GM18868 (cell line): Measurements from ENCODE around the gene TMEFF2.
A peak's percentile ranks its signal among the peaks of the same experiment; 100 is the strongest.
"Not testable (repeated sequence)": the region's sequence is repeated elsewhere in the genome, so short reads cannot be mapped to it uniquely, and the experiment has no call there.

Experiments
- ATAC-seq: cut with Tn5 transposase; IDR thresholded peaks from one replicate; pipeline ENCODE4 v1.9.1; 2021; ENCODE audit warnings: mild to moderate bottlenecking, moderate library complexity; ENCODE audit not compliant: unreplicated experiment

Gene TMEFF2

DNA sequence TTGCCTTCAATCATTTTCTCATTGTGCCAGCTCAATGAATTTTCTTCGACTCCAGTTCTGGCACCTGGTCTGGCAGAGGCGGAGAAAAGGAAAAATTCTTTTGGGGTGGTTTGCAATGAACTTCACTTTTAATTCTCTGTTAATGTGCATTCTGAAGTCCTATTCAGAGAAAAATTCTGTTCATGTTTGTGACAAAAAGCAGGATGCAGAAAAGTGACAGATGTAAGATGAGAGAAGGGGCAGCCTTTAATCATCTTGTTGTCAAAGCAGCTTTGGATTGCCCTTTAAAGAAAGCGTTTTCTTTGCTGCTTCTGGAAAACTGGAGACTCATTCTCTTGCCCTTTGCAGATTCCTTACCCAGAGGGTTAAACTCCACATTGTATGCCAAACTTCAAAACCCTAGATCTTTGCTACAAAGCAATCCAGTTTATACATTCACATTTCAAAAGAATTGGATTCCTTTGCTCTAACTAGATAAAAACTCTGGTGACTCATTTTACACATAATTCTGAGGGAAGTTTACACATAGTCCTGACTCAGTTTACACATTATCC, 253.3 kb downstream of the TMEFF2 start:
- no peak for ATAC-seq

DNA sequence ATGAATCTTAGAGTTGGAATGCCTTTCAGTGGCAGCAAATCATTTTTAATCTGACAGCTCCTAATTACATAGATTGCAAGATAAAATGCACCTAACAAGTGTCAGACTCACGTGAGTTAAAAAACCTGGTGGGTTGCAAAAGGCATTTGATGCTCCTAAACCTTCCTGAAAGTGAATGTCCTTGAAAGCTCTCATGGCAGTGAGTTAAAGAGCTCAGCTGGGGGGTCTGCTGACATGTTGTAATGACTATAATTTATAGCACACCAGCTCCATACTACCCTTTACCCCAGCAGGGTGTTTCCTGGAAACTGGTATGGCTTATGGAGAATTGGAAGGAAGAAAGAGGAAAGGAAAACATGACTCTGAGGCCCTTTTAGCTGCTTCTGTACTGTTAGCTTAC, 256.0 kb downstream of the TMEFF2 start:
- ATAC-seq, result no peak

DNA sequence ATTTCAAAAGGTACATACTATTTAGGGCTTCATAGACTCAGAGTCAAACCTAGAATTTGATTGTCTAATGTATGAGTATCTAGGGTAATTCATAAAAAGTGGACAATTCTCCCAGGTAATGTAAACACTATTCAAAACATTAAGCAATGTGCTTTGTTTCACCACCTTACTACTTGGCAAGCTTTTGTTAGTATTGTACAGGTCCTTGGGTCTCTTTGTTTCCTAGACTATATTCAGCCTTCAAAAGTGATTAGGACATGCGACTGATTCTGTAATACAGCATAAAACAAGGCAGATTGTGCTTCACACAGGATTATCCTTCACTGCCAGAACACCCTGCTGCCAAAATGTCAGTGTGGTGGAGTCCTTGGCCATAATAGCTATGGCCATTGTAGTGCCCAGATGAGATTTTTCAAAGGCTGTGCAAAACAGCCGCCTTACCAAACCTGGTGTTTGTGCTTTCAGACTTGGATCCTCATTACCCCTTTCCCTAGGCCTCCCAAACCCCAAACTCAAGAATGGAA, 257.8 kb downstream of the TMEFF2 start:
- no peak for ATAC-seq

DNA sequence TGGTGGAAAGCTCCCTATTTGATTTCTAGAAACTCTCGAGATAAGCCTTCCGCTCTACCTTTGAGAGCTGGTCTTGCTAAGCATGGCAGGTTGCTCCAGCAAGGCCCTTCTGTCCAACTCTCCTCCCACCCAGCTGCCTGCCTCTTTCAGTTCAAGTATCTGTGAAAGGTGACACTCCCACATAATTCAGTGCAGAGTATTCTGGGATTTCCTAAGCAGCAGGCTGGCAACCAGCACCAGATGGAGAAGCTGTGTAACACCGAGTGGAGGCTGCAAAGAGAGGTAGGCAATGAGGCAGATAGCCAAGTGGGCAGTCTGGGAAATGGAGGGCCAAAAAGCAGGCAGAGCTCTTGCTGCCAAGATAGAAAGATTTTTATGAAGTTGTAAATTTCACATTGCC, 259.5 kb downstream of the TMEFF2 start:
- no peak for ATAC-seq

DNA sequence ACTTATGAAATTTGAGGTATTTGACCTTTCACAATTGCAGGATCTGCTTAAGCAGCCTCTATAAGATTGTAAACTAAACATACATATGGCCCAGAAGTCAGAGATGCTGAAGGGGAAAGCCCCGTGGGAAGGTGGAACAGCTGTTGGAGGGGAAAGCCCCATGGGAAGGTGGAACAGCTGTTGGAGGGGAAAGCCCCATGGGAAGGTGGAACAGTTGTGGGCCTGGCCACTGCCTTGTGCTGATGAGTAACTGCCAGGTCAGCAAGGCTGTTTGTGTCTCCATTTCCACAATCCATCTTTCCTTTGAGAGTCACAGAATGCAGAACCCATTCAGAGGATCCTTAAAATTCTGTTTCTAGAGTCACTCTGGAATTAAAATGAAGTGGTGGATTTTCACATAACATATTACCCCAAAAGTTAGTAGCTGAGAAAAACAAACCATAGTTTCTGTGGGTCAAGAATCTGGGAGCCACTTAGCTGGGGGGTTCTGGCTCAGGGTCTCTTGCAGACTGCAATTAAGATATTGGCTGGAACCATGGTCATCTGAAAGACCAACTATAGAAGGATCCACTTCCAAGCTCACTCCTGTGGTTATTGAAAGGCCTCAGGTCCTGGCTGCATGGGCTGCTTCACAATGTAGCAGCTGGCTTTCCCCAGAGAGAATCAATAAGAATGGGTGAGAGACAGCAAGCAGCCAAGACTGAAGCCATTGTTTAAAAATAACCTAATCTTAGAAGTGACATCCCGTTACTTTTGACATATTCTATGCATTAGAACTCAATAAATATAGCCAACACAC, 261.2 kb downstream of the TMEFF2 start:
- ATAC-seq, result peak; percentile 94

DNA sequence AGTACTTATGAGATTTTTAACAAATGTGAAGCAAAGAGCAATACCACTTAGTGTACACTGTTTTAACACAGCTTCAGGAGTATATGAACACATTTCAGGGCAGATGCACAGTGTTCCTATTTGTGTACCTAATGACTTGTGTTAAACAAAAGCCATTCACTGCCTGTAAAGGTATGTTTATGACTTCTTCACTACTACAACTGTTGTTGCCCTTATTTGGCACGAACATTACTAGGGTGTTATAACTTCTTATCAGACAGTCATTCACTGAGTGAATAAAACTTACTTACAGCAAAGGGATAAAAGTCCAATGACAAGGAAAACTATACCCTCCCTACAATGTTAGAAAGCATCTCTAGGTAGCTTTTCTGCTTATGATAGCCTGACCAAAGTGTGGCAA, 262.4 kb downstream of the TMEFF2 start:
- ATAC-seq, result no peak

DNA sequence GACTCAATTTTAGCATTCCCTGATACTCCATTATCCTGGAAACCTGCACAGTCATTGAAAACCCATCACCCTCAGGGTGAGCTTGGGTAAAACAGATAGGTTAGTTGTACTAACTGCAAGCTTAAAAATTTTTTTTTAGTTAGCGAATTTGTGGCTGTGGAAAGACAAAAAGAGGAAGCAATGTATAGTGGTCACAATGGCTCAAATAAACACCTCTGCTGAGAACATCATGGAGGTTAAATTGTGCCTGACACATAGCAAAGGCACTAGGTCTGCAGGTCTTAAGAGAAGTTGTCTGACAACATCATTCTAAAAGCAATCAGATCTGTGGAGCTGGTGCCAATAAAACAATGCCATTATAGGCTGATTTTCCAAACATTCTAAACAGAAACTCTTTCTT, 263.4 kb downstream of the TMEFF2 start:
- ATAC-seq, result peak; percentile 42

DNA sequence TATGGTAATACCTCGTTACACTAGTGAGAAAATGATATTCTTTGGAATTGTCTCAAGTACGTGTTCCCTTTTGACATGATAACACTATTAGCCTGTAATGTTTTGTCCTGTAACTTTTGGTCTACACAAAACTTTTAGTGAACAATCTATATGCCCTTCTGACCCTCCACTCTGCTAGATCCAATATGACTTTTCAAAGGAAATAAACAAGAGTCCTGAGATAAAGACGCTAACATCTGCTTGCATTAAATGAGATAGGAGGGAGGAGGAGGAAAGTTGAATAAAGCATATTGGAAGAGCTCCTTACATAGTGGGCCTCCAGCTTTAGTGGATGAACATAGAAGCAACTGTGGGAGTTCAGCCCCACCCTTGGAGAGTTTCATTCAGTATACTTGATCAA, 264.5 kb downstream of the TMEFF2 start:
- no peak for ATAC-seq

DNA sequence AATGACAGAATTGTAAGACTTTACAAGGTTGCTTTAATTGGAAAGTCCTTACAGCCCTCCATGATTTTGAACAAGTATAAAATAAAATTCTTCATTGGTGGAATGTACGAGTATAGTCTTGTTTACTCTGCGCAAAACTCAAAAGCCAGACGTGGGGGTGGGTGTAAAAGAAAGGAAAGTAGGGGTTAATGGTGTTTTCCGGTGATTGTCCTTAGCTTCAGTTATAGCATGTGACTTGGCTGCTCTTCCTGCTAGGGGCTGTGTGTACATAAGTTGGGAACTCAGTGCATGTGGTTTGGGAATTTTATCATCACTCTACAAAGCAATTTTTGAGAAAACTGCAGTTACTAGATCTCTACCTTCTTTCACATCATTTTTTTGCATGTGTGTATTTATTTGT, 265.4 kb downstream of the TMEFF2 start:
- ATAC-seq, result no peak

DNA sequence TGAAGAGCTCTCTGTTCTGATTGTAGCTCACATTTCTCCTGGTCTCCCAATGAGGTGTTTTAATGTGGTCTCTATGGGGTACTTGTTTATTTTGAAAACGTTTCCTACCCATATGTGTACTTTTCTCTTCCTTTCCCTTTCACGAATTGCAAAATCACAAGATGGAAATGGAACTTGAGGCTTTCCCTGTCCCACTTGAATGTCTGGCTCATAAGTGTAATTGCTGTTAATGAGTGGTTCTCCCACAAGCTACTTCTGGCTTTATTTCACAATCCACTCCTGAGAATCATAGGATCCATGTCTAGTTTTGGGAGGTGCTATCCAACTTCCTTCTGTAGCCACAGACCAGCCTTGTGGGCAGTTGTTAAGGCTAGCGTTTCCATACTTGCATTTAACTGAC, 266.7 kb downstream of the TMEFF2 start:
- no peak for ATAC-seq

DNA sequence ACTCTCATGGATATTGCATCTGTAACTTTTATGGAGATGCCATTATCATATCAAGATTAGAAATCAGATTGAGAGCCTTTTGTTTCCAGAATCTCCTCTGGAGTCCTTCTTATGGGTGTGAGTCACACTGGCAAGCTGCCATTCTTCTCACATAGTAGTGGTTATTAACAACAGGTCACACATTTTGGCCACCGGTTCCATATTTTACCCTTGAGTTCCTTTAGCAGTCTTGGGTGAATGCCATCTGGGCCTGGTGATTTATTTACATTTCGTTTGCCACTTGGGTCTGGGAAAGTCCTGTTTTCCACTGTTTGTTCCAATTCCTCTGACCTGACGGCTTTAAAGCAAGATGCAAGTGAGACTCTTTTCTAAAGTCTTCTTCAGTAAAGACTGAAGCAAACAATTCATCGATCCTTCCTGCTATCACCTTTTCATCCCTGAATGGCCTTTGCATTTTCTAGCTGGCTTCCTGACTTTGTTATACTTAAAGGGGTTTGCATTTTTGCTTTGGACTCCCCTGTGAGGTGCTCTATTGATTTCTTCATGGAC, 267.3 kb downstream of the TMEFF2 start:
- peak; percentile 13 for ATAC-seq

DNA sequence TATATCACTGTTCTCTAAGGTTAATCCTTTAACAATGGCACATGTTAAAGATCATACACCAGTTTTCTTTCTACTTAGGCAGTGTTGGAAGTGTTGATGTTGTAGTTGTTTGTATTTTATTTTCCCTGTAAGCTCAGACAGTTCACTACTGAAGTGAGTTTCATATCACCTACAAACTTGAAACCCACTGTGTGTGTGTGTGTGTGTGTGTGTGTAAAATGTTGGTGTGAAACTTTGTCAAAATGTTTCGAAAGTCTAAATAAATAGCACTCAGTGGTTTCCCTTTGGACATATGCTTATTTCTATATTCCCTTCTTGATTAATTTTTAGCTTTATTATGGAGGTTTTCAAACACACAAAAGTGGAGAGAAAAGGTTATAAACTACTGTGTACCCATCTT, 268.1 kb downstream of the TMEFF2 start:
- no peak for ATAC-seq

DNA sequence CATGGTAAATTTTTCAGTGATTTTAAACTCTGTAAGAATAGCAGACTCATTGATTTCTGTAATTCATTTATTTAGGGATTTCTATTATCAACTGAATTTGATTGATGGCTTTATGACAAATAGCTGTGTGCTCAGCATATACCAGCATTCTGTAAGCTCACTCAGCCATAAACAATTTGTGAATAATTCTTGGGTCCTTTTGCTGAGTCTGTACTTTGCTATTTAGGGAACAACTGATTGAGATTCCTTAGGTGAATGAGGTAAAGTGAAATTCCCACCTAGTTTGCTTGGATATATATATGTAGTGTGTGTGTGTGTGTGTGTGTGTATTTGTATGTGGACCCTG, 271.1 kb downstream of the TMEFF2 start:
- ATAC-seq, result no peak

DNA sequence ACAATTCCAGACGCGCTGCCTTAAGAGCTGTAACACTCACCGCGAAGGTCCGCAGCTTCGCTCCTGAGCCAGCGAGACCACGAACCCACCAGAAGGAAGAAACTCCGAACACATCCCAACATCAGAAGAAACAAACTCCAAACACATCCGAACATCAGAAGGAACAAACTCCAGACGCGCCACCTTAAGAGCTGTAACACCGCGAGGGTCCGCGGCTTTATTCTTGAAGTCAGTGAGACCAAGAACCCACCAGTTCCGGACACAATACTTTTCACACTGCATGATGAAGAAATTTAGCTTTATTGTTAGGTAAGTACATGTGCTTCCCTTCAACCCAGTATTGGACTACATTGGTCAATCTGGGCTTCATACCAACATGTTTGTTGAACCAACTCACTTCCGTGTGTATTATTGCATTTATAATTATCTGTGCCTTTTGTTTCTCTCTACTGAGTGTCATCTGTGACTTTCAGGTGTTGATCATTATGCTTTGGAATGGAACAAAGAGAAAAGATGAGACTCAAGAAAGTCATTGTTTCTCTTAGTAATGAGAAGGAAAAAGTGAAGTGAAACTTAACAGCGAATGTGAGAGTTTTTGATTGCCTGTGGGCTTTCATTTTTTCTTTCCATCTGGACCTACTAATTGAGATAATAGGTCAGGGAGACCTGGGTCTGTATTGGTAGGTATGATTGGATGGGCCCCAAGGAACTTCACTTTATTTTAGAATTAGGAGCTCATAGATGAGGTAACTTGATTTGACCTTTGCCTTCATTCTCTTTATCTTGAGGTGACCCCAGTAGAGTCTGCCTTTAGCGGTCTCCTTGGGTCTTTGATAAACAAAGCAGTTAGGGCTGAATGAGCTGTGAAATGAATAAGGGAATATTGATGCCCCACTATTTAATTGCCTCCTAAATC, 271.7 kb downstream of the TMEFF2 start:
- peak; percentile 94 for ATAC-seq

DNA sequence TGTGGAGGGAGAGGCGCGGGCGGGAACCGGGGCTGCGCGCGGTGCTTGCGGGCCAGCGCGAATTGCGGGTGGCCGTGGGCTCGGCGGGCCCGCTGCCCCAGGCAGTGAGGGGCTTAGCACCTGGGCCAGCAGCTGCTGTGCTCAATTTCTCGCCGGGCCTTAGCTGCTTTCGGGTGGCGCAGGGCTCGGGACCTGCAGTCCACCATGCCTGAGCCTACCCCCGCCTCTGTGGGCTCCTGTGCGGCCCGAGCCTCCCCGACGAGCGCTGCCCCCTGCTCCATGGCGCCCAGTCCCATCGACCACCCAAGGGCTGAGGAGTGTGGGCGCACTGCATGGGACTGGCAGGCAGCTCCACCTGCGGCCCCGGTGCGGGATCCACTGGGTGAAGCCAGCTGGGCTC, 273.1 kb downstream of the TMEFF2 start:
- not testable (repeated sequence) for ATAC-seq

DNA sequence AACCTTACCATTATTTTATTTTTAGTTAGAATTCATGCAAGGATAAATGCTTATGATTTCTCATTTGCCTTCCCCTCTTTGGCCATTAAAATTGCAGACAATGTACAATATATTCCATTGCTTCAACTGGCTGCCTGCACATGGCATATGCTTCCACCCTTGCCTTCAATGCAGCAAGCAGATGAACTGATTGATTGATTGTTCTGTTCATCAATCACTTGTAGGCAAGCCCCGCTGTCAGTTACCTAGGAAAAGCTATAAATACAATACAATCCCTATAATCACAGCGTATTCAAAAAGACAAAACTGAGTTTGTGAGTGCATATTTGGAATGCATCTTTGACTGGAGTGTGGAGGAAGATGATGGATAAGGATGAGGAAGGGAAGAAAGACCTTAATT, 274.2 kb downstream of the TMEFF2 start:
- ATAC-seq, result no peak

DNA sequence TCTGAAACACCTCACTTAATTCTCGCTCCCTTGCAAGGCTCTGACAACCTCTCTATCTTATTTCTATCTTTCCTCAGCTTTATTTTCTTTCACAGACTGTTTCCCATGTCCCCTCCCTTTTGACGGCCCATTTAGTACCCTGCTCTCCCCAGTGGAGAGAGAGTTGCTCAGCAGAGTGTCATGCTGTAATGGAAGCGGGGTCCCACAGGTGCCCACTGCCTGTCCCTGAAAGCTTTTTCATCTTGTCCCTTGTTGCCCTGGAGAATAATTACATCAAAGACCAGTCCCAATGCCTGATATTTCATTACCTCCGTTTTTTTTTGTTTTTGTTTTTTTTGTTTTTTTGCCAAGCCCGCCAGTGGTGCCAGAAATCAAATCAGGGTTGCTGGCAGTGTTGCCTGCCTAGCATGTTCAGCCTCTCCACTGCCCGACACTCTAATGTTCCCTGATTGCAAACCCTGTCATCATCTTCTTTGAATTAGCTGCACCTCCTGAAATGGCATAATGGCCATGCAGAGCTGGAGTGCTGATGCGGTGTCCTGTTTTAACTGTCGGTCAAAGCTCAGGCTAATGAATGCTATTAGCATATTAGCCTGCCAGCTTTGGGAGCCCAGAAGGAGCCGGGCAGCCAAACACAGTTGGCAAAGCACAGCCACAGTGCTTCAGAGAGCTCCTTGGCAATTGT, 276.6 kb downstream of the TMEFF2 start:
- no peak for ATAC-seq

DNA sequence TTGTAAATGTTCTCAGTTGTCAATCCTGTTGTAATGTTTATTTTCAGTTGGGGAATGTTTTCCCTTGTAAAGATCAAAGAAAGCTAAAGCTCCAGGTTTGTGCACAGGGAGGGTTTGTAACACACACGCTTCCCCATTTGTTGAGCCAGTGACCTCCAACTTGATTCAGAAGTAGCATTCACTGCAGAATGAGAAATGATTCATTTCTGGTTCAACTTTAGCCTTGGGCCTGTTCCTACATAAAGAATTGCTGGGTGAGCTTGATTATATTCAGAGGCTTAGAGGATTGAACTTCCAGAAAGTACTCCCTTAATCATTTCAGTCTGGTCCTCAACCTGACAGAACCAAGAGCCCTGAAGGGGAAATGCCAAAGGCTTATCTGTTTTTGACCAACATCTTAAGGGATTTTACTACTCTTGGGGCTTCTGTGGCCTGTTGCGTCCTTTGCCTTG, 277.3 kb downstream of the TMEFF2 start:
- no peak for ATAC-seq

DNA sequence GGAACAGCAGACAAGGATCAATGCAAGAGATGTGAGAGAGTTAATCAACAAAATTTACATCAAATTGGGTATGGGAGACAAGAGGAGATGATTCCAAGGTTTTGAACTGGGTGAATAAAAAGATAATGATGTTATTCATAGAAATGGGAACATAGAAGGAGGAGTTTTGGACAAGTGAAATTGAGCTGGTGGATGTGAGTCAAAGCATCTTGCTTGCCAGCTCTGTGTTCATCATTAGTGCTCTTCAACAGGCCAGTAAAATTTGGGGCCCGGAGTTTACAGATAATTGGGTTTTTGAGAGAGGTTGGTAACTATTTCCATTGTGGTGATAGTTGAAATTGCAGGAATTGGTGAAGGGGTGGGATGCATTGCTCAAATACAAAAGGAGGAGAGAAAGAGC, 277.9 kb downstream of the TMEFF2 start:
- no peak for ATAC-seq

DNA sequence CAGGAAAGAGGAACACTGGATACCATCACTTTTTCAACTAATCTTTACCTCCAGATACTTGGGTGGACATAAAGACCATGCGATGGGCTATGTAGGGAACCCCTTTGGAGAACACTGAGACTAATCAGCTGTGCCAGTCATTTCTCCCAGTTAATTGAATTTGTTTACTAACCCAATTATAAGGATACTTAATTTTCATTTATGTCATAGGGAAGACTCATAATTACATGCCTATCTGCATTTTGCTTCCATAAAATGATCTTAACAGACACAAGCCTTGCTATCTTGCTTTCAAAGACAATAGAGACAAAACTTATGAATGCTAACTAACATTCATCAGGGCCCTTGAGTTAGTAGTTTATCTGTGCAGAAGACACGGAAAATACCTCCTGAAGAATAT, 279.0 kb downstream of the TMEFF2 start:
- no peak for ATAC-seq

DNA sequence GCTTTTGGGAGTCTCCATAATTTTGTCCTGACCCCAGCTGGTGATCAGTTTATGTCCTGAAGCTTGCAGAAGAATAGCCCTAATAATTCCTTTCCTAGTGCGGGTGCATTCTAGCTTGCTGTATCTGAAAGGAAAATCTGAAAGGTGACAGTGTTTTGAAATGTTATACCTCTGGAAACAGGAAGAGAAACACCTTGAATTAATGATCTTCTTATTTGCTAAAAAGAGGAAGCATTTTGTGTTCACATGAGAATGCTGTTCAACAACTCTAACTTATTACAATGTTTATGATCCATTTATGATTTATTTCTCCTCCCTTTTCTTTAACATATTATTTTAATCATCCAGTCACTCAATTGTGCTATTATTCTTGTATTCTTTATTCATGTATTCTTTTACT, 280.9 kb downstream of the TMEFF2 start:
- ATAC-seq, result peak; percentile 44
